Measurements from ENCODE around the gene ATXN1. TPM values are rescaled to one million over a fixed set of nuclear protein-coding genes. Genes with fewer than 3 reads are reported as not detected.

Gene ATXN1
- total RNA-seq, 1 experiment from 2014 or later = 13.4 TPM

DNA sequence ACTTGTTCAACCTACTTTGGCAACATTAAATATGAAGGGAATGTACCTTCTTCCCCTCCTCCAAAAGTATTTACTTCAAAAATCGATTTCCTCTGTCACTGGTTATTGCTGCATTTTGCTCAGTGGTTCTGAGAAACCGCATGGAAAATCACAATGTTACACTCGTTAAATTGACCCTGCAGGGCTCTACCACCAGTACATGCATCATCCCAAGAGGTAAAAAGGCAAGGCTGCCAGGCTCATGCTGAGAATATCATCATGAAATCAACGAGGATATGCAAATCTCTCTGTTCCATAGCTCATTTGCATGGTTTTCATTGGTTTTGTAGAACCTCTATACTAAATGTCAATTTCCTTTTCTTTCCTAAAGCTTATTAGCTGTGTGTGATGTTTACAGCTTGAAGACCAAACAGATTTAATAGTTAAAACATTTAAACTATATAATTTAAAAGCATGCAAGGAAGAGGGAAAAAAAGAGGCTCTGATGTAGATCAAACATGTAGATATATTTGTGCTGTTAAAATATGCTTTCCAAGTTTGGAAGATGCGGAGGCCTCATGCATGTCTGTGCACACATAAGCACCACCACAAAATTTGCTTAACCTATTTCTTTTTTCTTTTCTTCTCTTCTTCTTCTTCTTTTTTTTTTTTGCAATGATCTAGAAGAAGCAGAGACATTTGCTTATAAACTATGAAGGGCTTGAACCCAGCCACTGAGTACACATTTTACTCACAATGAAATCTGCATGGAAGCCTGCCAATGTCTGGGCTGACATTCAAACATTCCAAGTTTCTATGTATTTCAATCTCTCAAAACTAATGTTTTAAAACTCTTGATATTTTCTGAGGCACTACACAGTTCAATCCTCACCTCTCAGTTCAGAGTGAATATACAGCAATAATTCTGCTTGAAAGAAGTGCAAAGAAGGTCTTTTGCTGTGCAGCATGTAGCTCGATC, 328.9 kb downstream of the ATXN1 start:
- in situ Hi-C loops (cut with HindIII; ENCODE audit: low pct_unique_long_range_greater_than_20kb, low sequenced_read_pairs) = no loop called here
- no peak for DNase-seq (ENCODE audit: low read depth, low spot score)

GRCh38 chr6:16431106-16431505, 330.2 kb downstream of the ATXN1 start:
- no peak for DNase-seq (ENCODE audit: low read depth, low spot score)
- in situ Hi-C loops (cut with HindIII; ENCODE audit: low pct_unique_long_range_greater_than_20kb, low sequenced_read_pairs) = no loop called here

- in situ Hi-C loops (cut with HindIII; ENCODE audit: low pct_unique_long_range_greater_than_20kb, low sequenced_read_pairs) = no loop called here
- DNase-seq (ENCODE audit: low read depth, low spot score) = no peak
Observed at GRCh38 chr6:16430391-16431089, 330.7 kb downstream of the ATXN1 start.

DNA sequence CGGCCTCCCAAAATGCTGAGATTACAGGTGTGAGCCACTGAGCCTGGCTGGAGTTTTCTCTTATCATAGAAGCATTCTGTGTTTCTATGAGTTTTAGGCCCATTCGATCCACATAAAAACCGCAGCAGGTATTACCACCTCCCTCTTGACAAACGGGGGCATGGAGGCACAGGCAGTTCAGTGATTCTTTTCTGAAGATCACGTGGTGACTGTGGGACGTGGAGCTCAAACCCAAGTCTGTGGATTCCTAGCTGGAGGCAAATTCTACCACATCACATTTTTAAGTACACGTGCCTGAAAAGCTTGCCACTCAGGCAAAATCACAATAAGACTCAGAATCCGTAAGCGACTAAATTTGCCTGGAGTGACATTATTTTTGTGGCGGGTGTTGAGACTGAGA, 331.6 kb downstream of the ATXN1 start:
- in situ Hi-C loops (cut with HindIII; ENCODE audit: low pct_unique_long_range_greater_than_20kb, low sequenced_read_pairs) = no loop called here
- no peak for DNase-seq (ENCODE audit: low read depth, low spot score)

GRCh38 chr6:16427124-16427523, 334.1 kb downstream of the ATXN1 start:
- in situ Hi-C loops (cut with HindIII; ENCODE audit: low pct_unique_long_range_greater_than_20kb, low sequenced_read_pairs) = no loop called here
- DNase-seq (ENCODE audit: low read depth, low spot score) = no peak

DNA sequence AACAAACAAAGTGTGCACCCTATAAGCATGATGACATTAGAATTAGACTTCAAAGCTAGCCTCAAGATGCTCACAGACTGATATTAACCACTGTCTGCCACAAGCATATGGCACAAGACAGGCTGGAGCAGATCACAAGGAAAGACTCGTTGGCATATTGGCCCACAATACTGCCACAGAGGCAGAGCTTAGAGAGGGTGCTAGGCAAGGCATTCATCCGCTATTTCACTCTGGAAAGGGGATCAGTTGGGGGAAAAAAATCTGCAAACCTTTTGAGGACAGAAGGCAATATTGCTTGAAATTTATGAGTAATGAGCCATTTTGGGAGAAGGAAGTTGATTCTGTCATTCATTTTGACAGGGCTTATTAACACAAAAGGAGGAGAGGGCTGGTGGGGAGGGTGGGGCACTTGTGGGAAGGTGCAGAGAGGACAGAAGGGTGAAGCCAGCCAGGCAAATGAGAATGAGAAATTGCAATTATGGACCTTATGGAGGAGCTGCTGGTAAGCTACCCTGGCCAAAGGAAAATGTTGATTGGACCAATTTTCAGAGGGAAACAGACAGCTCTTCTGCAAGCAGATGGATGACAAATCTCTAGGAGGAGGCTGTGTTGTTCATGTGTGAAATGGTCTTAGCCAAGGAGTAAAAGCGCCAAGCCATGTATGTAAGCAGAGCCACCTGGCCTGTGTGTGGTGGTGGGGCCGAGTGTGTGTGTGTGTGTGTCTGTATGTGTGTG, 335.2 kb downstream of the ATXN1 start:
- in situ Hi-C loops (cut with HindIII; ENCODE audit: low pct_unique_long_range_greater_than_20kb, low sequenced_read_pairs) = no loop called here
- no peak for DNase-seq (ENCODE audit: low read depth, low spot score)

DNA sequence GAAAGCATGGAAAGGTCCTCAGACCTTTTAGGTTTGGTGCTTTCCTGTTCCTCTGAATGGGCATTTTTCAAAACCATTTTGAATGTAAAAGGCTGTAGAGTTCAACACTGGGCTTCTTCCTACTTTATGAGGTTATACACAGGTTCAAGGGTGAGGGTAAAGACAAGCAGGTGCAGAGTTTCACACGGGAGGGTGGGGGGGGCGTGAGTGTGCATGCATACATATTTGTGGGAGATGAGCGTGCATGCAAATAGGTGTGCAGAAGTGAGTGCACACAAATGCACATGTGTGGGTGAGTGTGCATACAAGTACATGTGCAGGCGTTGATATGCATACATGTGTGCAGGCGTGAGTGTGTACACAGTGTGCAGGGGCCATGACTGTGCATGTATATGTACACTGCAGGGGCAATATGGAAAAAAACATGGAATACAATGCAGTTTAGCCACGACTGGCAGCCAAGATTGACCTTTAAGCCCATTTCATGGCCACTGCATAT, 339.7 kb downstream of the ATXN1 start:
- in situ Hi-C loops (cut with HindIII; ENCODE audit: low pct_unique_long_range_greater_than_20kb, low sequenced_read_pairs) = no loop called here
- no peak for DNase-seq (ENCODE audit: low read depth, low spot score)

GRCh38 chr6:16420715-16421461, 340.4 kb downstream of the ATXN1 start:
- DNase-seq (ENCODE audit: low read depth, low spot score) = no peak
- in situ Hi-C loops (cut with HindIII; ENCODE audit: low pct_unique_long_range_greater_than_20kb, low sequenced_read_pairs) = no loop called here

DNA sequence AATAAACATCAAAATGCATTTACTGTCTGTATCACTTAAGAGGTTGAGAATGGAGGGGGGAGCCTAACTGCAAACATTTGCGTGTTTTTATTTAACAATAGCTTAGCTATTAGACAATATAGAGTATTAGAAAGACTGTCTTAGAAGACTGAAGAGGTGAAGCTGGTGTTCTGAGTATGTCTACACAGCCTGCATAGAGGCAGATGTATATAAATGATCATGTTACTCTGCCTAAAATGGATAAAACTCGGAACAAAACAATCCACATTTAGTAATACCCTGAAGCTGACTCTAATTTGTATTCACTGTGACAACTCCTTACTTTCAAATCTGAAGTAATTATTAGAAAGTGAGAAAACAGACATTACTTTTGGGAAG, 340.9 kb downstream of the ATXN1 start:
- in situ Hi-C loops (cut with HindIII; ENCODE audit: low pct_unique_long_range_greater_than_20kb, low sequenced_read_pairs) = no loop called here
- no peak for DNase-seq (ENCODE audit: low read depth, low spot score)

DNA sequence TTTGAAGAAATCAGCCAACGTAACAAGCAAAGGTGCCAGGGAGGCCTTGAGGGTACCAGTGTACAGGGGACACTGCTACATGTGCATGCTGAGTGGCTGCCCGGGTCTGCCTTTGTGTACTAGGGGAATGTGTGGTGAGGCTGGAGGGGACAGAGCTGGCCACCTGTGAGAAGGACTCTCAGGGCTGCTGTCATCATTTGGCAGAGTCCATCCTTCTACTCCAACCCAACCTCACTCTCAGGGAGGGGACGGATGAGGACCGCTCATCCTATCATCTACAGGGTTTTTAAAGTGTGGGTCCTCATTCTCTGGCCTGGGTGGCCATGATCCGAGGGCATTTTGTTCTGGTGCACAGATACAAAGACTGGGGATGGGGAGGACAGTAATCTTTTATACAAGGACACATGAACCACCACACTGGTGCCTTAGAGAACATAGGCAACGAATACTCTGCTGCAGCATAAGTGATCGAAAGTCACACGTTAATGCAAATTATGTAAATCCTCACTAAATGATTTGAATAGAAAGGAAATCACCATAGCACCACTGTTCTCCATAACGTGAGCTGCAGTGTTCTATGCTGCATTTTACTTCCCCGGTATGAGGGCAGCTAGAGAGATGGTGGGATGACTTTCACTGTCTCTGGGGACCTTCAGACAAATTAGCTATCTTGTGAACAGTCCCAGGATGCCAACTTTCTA, 341.5 kb downstream of the ATXN1 start:
- in situ Hi-C loops (cut with HindIII; ENCODE audit: low pct_unique_long_range_greater_than_20kb, low sequenced_read_pairs) = no loop called here
- DNase-seq (ENCODE audit: low read depth, low spot score) = no peak

DNA sequence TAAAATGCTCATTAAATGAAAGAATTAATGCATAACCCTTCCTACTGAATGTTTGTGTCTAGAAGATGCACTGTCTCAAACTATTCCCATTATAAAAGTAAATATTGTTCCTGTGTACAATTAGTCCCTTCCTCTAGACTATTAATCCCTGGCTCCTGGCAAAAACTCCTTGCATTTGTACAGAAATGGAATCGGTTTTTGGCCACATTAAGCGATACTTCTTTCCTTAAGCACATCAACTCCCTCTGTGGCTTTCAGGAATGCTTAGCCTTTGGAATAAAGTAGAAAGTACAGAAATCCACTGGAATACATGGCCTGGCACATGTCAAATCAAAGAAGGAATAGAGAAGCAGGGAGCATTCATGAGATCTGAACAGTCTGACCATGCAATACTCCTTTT, 343.1 kb downstream of the ATXN1 start:
- no peak for DNase-seq (ENCODE audit: low read depth, low spot score)

GRCh38 chr6:16415677-16416076, 345.6 kb downstream of the ATXN1 start:
- in situ Hi-C loops (cut with HindIII; ENCODE audit: low pct_unique_long_range_greater_than_20kb, low sequenced_read_pairs) = no loop called here
- DNase-seq (ENCODE audit: low read depth, low spot score) = no peak

More for the DNA sequence above, 343.1 kb downstream of the ATXN1 start:
- in situ Hi-C loops (cut with HindIII; ENCODE audit: low pct_unique_long_range_greater_than_20kb, low sequenced_read_pairs) = no loop called here

DNA sequence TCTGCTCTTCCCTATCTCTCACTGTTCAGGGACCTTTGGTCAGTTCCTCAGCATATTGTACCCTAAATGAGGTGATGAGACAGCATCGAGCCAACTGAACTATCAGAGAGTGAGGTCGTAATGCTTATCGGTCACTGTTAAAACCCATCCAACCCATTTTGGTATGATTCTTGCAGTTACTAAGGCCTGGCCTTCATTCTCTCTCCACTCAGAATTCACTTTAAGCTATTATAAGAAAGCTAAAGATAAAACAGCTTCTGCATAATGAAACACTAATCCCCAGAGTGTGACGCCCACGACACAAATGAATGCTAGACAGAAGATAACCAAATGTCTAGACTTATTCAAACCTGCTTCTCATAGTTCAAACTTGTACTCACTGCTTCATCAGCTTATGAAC, 347.1 kb downstream of the ATXN1 start:
- in situ Hi-C loops (cut with HindIII; ENCODE audit: low pct_unique_long_range_greater_than_20kb, low sequenced_read_pairs) = no loop called here
- no peak for DNase-seq (ENCODE audit: low read depth, low spot score)

GRCh38 chr6:16413399-16413798, 347.9 kb downstream of the ATXN1 start:
- DNase-seq (ENCODE audit: low read depth, low spot score) = no peak
- in situ Hi-C loops (cut with HindIII; ENCODE audit: low pct_unique_long_range_greater_than_20kb, low sequenced_read_pairs) = no loop called here

GRCh38 chr6:16412982-16413381, 348.3 kb downstream of the ATXN1 start:
- in situ Hi-C loops (cut with HindIII; ENCODE audit: low pct_unique_long_range_greater_than_20kb, low sequenced_read_pairs) = no loop called here

GRCh38 chr6:16412171-16412570, 349.1 kb downstream of the ATXN1 start:
- in situ Hi-C loops (cut with HindIII; ENCODE audit: low pct_unique_long_range_greater_than_20kb, low sequenced_read_pairs) = no loop called here
- no peak for DNase-seq (ENCODE audit: low read depth, low spot score)

More at GRCh38 chr6:16412982-16413381, 348.3 kb downstream of the ATXN1 start:
- no peak for DNase-seq (ENCODE audit: low read depth, low spot score)
